Brain microvascular endothelial cell (primary cell): ENCODE results near the gene EMILIN3.
A peak's percentile ranks its signal among the peaks of the same experiment; 100 is the strongest.
"Not testable (repeated sequence)": the region's sequence is repeated elsewhere in the genome, so short reads cannot be mapped to it uniquely, and the experiment has no call there.

Source experiments
- DNase-seq: peaks from one replicate; pipeline ENCODE4 v3.0.0-alpha.2; 2020
- H3K27ac ChIP-seq: fragments of 250-450 bp; sonication (Bioruptor Pico); 2 replicates; pipeline ENCODE4 v1.5.1; 2020; ENCODE audit warnings: mild to moderate bottlenecking, moderate library complexity
- H3K27me3 ChIP-seq: fragments of 250-450 bp; sonication (Bioruptor Pico); replicated peaks from 2 replicates; pipeline ENCODE4 v1.5.1; 2020; ENCODE audit warnings: mild to moderate bottlenecking
- H3K36me3 ChIP-seq: fragments of 250-450 bp; sonication (Bioruptor Pico); replicated peaks from 2 replicates; pipeline ENCODE4 v1.5.1; 2020; ENCODE audit warnings: mild to moderate bottlenecking
- H3K4me3 ChIP-seq: 2 replicates; pipeline ENCODE4 v1.5.1; 2011; ENCODE audit warnings: low read depth, mild to moderate bottlenecking, control low read depth, low read length, moderate library complexity
- in situ Hi-C: cut with HindIII; loops from 2 replicates; pipeline ENCODE4 v1.10.0; 2017; ENCODE audit warnings: low sequenced_read_pairs, low pct_ligation_motif_present
- TF ChIP-seq, protein P1 (sequence below): IDR thresholded peaks from 2 replicates; pipeline ENCODE4 v1.5.1; 2011; ENCODE audit warnings: low read depth, mild to moderate bottlenecking, moderate library complexity, low read length, control low read depth, inconsistent platforms; ENCODE audit errors: missing control alignments

The EMILIN3 gene

DNA sequence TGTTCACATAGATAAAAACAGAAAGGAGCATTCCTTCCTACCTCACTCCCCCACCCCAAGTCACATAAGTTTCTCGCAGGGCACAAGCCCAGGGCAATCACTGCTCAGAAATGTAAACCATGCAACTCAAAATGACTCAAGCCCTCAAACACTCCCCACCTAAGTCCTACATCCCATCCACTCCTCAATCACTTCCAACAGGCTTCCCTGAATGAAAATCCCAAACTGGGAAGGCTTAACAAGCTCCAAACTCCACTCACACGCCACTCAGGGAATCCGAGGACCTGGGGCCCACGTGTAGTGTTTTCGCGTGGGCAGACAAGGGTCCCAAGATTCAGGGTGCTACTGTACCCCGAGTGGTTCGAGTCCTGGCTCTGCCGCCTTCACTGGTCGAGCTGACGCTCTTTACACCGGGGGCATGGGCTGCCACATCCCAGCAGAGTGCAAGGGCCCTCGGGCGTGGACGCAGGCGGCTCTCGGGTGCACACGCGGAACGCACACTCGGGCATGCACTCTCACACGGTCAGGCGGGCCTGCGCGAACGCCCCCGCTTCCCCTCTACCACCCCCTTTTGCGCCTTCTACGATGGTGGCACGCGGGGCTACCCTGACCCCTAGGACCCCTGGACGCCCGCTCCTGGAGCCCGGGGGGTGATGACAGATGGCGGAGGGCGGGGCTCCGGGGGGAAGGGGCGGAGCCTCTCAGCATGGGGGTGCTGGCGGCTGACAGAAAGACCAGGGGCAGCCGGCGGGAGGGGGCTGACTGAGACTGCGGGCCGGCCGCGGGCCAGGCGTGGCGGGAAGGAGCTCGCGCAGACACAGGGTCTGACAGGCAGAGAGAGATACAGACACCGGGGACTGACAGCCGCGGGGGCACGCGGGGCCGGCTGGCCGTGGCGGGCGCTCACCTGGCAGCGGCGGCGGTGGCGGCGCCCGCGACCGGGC, 49.7 kb downstream of the EMILIN3 start:
- no peaks in the 10 kb centered on the region for H3K36me3 ChIP-seq
- in situ Hi-C loops = no loop called here
- no peaks in the 10 kb centered on the region for H3K27me3 ChIP-seq
- peak overlapping the region; percentile 89 for H3K27ac ChIP-seq
- DNase-seq = peak; percentile 71
- TF ChIP-seq, protein P1, sequence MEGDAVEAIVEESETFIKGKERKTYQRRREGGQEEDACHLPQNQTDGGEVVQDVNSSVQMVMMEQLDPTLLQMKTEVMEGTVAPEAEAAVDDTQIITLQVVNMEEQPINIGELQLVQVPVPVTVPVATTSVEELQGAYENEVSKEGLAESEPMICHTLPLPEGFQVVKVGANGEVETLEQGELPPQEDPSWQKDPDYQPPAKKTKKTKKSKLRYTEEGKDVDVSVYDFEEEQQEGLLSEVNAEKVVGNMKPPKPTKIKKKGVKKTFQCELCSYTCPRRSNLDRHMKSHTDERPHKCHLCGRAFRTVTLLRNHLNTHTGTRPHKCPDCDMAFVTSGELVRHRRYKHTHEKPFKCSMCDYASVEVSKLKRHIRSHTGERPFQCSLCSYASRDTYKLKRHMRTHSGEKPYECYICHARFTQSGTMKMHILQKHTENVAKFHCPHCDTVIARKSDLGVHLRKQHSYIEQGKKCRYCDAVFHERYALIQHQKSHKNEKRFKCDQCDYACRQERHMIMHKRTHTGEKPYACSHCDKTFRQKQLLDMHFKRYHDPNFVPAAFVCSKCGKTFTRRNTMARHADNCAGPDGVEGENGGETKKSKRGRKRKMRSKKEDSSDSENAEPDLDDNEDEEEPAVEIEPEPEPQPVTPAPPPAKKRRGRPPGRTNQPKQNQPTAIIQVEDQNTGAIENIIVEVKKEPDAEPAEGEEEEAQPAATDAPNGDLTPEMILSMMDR = no peak
- H3K4me3 ChIP-seq = peak overlapping the region; percentile 72

DNA sequence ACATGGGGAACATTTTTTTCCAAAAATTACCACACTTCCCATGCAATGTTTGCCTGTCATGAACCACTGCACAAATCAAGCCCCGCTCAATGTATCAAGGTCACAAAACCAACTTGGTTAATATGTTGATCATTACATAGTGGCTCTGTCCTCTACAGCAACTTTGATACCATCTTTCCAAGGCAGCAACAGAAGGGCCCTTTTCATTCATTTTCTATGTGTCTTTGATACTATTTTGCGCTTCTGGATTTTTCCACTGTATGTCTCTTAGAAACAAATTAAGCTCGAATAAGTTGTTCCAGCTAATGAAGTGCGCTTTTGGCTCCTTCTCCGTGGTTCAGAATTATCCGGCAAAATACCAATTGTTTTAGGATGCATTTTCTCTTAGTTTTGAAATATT, 50.6 kb downstream of the EMILIN3 start:
- no peaks in the 10 kb centered on the region for H3K36me3 ChIP-seq
- H3K4me3 ChIP-seq = peak overlapping the region; percentile 72
- in situ Hi-C loops = no loop called here

DNA sequence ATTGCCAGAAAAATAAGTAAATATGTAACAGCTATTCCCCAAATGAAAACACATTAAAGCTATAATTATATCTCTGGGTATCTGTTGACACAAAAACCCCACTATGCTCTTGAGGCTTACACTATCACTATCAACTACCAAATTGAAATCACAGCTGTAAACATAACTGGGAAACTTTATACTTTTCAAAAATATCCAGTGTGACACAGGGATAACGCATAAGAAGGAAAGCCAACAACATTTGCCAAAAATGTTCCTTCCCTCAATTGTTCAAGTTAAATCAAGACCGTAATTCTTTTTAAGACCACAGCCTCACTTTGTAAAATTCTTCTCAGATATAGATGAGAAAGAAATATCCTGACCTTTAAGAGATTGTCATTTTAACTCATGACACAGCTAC, 52.2 kb downstream of the EMILIN3 start:
- DNase-seq = no peak
- Histone ChIP-seq H3K27me3 (no peaks in the 10 kb centered on the region), H3K4me3 (no peak overlapping the region), H3K36me3 (no peaks in the 10 kb centered on the region), H3K27ac (no peak overlapping the region)
- in situ Hi-C loops = no loop called here
- TF ChIP-seq, protein P1 = no peak

More for the DNA sequence above, 50.6 kb downstream of the EMILIN3 start:
- peak overlapping the region; percentile 89 for H3K27ac ChIP-seq
- TF ChIP-seq, protein P1 = no peak
- no peaks in the 10 kb centered on the region for H3K27me3 ChIP-seq
- DNase-seq = no peak

DNA sequence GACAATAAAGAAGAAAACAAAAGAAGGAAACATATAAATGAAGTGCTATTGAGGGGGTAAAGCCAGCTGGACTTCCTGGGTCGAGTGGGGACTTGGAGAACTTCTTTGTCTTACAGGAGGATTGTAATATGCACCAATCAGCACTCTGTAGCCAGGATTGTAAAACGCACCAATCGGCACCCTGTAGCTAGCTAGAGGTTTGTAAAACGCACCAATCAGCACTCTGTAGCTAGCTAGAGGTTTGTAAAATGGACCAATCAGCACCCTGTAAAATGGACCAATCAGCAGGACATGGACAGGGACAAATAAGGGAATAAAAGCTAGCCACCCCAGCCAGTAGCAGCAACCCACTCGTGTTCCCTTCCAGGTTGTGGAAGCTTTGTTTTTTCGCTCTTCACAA, 54.6 kb downstream of the EMILIN3 start:
- DNase-seq, H3K27me3 ChIP-seq, H3K4me3 ChIP-seq, H3K36me3 ChIP-seq, in situ Hi-C loops, H3K27ac ChIP-seq: not testable (repeated sequence)
